AG10803 (cell line): ENCODE results near the gene ATP6V1C2.
A peak's percentile ranks its signal among the peaks of the same experiment; 100 is the strongest.
"Not testable (repeated sequence)": the region's sequence is repeated elsewhere in the genome, so short reads cannot be mapped to it uniquely, and the experiment has no call there.

Experiments used
- DNase-seq: peaks from one replicate; pipeline ENCODE4 v3.0.0; 2010; ENCODE audit warnings: low read depth
- H3K4me3 ChIP-seq: 2 replicates; pipeline ENCODE4 v1.5.1; 2011; ENCODE audit warnings: mild to moderate bottlenecking, low read length, control low read depth
- CTCF ChIP-seq: conservative IDR thresholded peaks from 2 replicates; pipeline ENCODE4 v1.5.1; 2011; ENCODE audit warnings: mild to moderate bottlenecking, low read length, control low read depth, inconsistent platforms

Gene ATP6V1C2

GRCh38 chr2:10800163-10800562 is 78.7 kb downstream of the ATP6V1C2 start:
- no peak for DNase-seq
- no peak overlapping the region for H3K4me3 ChIP-seq
- no peak for TF ChIP-seq CTCF

GRCh38 chr2:10802657-10803056 is 81.2 kb downstream of the ATP6V1C2 start:
- DNase-seq = no peak
- no peak overlapping the region for H3K4me3 ChIP-seq
- TF ChIP-seq CTCF = no peak

GRCh38 chr2:10805990-10806389 is 84.6 kb downstream of the ATP6V1C2 start:
- DNase-seq, H3K4me3 ChIP-seq: not testable (repeated sequence)

- no peak for DNase-seq
- no peak overlapping the region for H3K4me3 ChIP-seq
- no peak for TF ChIP-seq CTCF
These were observed 85.1 kb downstream of the ATP6V1C2 start for GRCh38 chr2:10806543-10806942.

- no peak for TF ChIP-seq CTCF
- H3K4me3 ChIP-seq = peak overlapping the region; percentile 78
- peak; percentile 54 for DNase-seq
These were observed 89.1 kb downstream of the ATP6V1C2 start for GRCh38 chr2:10810202-10811161.

GRCh38 chr2:10811517-10811916 is 90.1 kb downstream of the ATP6V1C2 start:
- H3K4me3 ChIP-seq = peak overlapping the region; percentile 78
- peak; percentile 14 for DNase-seq
- TF ChIP-seq CTCF = no peak

DNA sequence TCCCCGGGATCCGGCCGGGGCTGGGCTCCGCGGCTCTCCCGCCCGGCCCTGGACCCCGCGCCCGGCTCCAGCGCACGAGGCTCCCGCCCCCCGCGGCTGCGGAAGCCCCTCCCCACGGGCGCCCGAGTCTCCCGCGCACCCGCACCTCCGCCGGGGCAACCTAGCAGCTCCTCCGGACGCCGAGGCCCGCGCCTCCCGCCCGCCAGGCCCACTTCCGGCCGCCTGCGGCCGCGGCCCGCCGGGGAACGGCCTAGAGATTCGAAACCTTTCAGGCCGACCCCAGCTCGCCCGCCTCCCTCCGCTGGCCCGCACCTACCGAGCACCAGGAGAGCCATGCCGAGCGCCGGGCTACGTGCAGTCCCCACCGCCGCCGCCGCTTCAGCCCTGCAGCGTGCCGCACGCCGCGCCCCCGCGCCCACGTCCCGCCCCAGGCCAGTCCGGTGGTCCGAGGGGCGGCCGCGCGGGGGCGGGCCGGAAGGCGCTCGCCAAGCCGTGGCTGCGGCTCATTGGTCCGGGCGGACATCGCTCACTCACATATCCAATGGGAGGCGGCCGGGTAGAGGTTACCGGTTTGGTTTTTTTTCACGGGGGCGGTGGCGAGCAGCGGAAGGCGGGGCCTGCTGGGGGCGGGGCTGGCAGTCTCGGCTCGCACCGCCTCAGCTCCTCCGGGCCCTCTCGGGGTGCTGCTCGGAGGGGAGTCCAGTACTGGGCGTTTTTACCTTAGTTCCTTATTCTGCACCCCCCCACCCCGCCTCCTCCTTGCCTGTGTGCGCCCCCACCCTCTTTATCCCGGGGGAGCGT is 91.1 kb downstream of the ATP6V1C2 start, which contains the start of gene PDIA6:
Gene PDIA6, minus strand, starts transcription at position 424 of the 801 bp plus-strand sequence. Its CDS starts 89 bp downstream, at position 335.
- TF ChIP-seq CTCF = no peak
- H3K4me3 ChIP-seq = peak within 1 kb of the TSS; percentile 78
- DNase-seq = peak; percentile 96

- peak overlapping the region; percentile 60 for H3K4me3 ChIP-seq
- not testable (repeated sequence) for DNase-seq
These were observed 92.0 kb downstream of the ATP6V1C2 start for GRCh38 chr2:10813163-10814138.
